ENCODE measurements around the gene FLRT1. TPM values are rescaled to one million over a fixed set of nuclear protein-coding genes. Genes with fewer than 3 reads are reported as not detected.

FLRT1 gene
- total RNA-seq, 4 donors from 2014 or later: 1.1 to 4.7 (median 3.6) TPM

DNA sequence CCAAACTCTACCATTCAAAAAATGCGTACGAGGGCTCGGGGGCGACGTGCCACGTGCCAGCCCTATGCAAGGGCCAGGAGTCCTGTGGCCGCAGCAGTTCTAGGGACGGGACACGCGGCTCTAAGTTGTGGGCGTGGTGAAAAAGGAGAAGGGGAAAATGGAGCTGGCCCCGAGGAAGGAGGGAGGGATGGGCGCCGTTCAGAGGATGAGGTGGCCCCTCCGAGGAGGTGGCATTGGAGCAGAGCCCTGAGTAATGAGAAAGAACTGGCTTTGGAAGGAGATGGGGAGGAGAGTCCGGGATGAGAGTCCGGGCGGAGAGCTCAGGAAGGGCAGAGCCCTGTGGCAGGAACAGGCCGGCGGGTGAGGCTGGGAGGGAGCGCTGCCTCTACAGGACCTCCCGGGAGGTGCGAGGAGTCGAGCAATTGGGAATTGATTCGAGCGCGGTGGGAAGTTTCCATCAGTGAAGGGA lies 28.5 kb upstream of the FLRT1 start:
- Histone ChIP-seq H3K4me3 (peak overlapping the region; percentile 20 to 46), H3K9me3 (no peaks in the 10 kb centered on the region), H3K27ac (peak overlapping the region in 3 of 4 donors; percentile 17 to 67 (median 49)), H3K4me1 (peaks cover 0 to 28% (median 13%) of the 10 kb centered on the region in 3 donors), H3K27me3 (peaks cover 12% of the 10 kb centered on the region), H3K36me3 (no peaks in the 10 kb centered on the region)
- TF ChIP-seq, protein P1, sequence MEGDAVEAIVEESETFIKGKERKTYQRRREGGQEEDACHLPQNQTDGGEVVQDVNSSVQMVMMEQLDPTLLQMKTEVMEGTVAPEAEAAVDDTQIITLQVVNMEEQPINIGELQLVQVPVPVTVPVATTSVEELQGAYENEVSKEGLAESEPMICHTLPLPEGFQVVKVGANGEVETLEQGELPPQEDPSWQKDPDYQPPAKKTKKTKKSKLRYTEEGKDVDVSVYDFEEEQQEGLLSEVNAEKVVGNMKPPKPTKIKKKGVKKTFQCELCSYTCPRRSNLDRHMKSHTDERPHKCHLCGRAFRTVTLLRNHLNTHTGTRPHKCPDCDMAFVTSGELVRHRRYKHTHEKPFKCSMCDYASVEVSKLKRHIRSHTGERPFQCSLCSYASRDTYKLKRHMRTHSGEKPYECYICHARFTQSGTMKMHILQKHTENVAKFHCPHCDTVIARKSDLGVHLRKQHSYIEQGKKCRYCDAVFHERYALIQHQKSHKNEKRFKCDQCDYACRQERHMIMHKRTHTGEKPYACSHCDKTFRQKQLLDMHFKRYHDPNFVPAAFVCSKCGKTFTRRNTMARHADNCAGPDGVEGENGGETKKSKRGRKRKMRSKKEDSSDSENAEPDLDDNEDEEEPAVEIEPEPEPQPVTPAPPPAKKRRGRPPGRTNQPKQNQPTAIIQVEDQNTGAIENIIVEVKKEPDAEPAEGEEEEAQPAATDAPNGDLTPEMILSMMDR (IDR thresholded peaks at IDR 0.05): no peak
- TF ChIP-seq EP300 (IDR thresholded peaks at IDR 0.05): no peak
- TF ChIP-seq POLR2AphosphoS5 (IDR thresholded peaks at IDR 0.05): no peak
- peak; percentile 50 for ATAC-seq
- WGBS, 2 donors (ENCODE audit: low coverage in 1 of 2): 0 to 1% methylated on average over 9 to 16 of the region's 27 CpGs

DNA sequence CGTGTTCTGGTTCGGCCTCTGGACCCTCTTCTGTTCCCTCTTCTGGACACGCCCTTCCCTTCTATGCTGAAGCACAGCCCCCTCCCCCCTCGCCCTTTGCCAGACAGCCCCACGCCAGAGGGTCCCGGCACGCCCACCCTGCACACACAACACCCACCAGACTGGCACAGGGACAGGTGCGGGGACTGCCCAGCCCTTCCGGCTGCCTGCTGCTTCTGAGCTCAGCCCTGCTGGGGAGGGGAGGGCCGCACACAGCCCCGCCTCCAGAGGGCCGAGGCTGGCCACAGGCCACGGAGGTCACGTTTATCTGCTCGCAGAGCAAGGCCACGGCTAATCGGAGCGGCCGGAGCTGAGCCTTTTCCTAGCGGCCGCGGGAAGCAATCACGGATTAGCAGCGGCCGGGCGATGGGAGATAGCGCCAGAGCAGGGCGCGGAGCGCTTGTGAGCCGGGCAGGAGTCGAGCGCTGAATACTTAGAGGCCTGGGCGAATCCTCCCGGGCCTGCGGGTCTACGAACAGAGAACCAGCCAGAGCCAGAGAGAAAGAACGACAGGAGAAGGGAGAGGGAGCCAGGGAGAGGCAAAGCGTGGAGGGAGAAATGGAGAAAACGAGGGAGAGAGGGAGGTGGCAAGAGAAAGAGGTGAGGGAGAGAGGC lies 28.0 kb upstream of the FLRT1 start:
- whole genome bisulfite sequencing, 2 donors (ENCODE audit: low coverage in 1 of 2): 0 to 16% methylated on average over 3 to 13 of the region's 40 CpGs
- peaks cover 12% of the 10 kb centered on the region for H3K27me3 ChIP-seq
- peaks cover 0 to 25% (median 11%) of the 10 kb centered on the region in 3 donors for H3K4me1 ChIP-seq
- peak overlapping the region; percentile 20 to 46 for H3K4me3 ChIP-seq
- TF ChIP-seq EP300 (IDR thresholded peaks at IDR 0.05): no peak
- TF ChIP-seq, protein P1 (IDR thresholded peaks at IDR 0.05): peak in 3 of 4 experiments; percentile 25 to 48 (median 46)
- H3K9me3 ChIP-seq: no peaks in the 10 kb centered on the region
- H3K36me3 ChIP-seq: no peaks in the 10 kb centered on the region
- peak; percentile 81 for ATAC-seq
- peak overlapping the region in 3 of 4 donors; percentile 17 to 67 (median 49) for H3K27ac ChIP-seq

DNA sequence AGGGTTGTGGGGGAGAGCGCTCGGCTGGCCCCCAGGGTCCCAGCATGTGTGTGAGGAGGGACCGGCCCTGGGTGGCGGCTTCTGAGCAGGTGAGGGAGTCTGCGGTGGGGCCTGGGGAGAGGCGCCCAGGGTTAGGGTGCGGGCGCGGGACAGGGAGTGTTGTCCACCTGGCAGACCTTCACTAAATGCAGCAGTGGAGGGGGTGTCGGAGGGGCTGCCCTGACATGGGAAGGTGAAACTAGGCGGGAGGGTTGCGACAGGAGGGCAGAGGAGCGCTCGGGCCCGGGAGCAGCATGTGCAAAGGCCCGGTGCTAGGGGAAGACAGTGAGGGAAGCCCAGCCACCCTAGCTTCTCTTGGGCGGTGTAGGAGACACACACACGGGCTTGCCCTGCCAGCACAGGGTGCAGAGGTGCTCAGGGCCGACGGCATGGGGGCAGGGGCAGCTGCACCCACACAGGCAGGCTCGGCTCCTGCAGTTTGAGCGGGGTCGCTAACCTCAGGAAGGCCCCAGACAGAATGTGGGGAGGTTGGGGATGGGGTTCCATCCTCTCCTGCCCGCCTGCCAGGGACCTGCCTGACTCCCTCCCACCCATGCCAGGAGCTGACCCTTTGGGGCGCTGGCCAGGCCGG lies 27.3 kb upstream of the FLRT1 start:
- Histone ChIP-seq H3K4me3 (peak overlapping the region in 1 of 2 donors; percentile 46), H3K27me3 (peaks cover 12% of the 10 kb centered on the region), H3K4me1 (peaks cover 0 to 25% (median 11%) of the 10 kb centered on the region in 3 donors), H3K36me3 (no peaks in the 10 kb centered on the region), H3K9me3 (no peaks in the 10 kb centered on the region), H3K27ac (peak overlapping the region in 3 of 4 donors; percentile 17 to 67 (median 49))
- WGBS, 2 donors (ENCODE audit: low coverage in 1 of 2): 86 to 94% methylated on average over 3 to 15 of the region's 26 CpGs
- TF ChIP-seq, protein P1 (IDR thresholded peaks at IDR 0.05): no peak
- no peak for TF ChIP-seq EP300 (IDR thresholded peaks at IDR 0.05)
- no peak for TF ChIP-seq POLR2A (IDR thresholded peaks at IDR 0.05)
- TF ChIP-seq POLR2AphosphoS5 (IDR thresholded peaks at IDR 0.05): no peak
- ATAC-seq: no peak

DNA sequence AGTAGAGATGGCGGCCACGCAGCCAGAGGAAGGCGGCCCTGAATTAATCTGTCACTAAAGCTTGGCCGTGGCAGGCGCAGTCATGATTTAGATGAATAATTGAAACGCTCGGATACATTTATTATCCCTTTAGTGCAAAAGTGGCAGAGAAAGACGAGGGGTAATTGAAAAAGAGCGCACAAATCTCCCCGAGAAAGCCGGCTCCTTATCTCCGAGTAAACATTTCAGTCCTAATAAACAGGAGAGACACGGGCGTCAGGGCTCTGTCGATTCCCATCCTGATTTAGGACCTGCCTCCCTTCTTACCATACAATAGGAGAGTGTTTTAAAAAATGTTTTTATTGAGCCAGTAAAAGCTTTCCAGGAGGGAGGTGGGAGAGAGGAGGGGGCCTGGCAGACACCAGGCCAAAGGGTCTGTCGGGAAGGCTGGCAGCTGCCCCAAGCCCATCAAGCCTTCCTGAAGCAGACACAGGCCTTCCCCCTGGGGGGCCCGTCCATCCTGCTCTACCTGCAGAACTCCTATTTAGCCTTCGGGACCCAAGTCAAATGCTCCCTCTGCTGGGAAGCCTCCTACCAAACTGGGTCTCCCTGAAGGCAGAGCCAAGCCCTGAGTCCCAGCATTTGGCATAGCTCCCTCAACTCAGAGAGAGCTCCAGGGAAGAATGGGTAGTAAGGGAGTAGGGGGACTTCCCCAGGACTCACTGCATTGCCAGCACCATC lies 26.7 kb upstream of the FLRT1 start:
- no peaks in the 10 kb centered on the region for H3K9me3 ChIP-seq
- no peaks in the 10 kb centered on the region for H3K36me3 ChIP-seq
- H3K4me1 ChIP-seq: peaks cover 0 to 25% (median 11%) of the 10 kb centered on the region in 3 donors
- H3K4me3 ChIP-seq: no peak overlapping the region
- ATAC-seq: no peak
- 88 to 93% methylated on average over 10 to 12 of the region's 18 CpGs for WGBS, 2 donors (ENCODE audit: low coverage in 1 of 2)
- TF ChIP-seq POLR2AphosphoS5 (IDR thresholded peaks at IDR 0.05): no peak
- no peak for TF ChIP-seq EP300 (IDR thresholded peaks at IDR 0.05)
- TF ChIP-seq POLR2A (IDR thresholded peaks at IDR 0.05): no peak
- H3K27me3 ChIP-seq: peaks cover 12% of the 10 kb centered on the region
- no peak overlapping the region for H3K27ac ChIP-seq

DNA sequence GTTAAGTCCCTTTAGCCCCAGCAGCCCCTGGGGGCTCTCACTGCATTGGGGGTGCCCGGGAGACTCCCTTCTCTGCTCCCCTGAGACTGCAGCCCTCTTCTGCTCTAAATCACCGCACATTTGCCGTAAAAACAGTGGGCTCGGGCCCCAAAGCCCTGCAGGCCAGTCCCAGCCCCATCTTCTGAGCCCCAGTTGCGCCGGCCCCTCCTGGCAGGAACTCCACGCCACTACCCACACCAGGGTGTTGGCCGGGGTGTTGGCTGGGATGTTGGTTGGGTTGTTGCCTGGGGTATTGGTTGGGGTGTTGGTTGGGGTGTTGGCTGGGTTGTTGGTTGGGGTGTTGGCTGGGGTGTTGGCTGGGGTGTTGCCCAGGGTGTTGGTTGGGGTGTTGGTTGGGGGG lies 26.0 kb upstream of the FLRT1 start:
- ATAC-seq: no peak
- Histone ChIP-seq H3K27me3 (peaks cover 12% of the 10 kb centered on the region), H3K27ac (no peak overlapping the region), H3K36me3 (no peaks in the 10 kb centered on the region), H3K4me1 (peaks cover 0 to 25% (median 11%) of the 10 kb centered on the region in 3 donors), H3K9me3 (no peaks in the 10 kb centered on the region), H3K4me3 (no peak overlapping the region)
- no CpG with 5 or more reads among the region's 8 CpGs for WGBS, 2 donors (ENCODE audit: low coverage in 1 of 2)
- TF ChIP-seq, protein P1 (IDR thresholded peaks at IDR 0.05): no peak
- TF ChIP-seq POLR2A (IDR thresholded peaks at IDR 0.05): no peak
- no peak for TF ChIP-seq POLR2AphosphoS5 (IDR thresholded peaks at IDR 0.05)
- no peak for TF ChIP-seq EP300 (IDR thresholded peaks at IDR 0.05)

Measured in gastroesophageal sphincter (tissue), 4 donors.